ENCODE data around the gene PLCB1.

DNA sequence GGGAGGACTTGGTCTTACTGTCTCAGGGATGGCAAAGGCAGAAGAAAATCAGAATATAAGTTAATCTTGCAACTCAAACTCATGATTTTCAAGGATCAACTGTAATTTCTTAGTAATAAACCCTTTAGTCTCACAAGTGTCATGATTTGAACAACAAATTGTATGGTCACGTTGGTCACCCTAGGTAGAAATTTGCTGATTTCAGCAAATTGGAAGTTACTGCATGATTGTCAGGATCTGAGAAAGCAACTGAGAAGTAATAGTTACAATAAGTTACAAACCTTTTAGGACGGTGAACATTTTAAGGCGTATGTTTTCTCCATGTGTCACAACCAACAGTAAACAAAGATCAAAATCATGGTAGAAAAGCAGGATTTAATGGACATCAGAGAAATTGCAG is 375.2 kb downstream of the PLCB1 start:
- TF ChIP-seq POLR2A (IDR thresholded peaks at IDR 0.05; ENCODE audit: extremely low read depth, insufficient read length) (no peak), MYC (IDR thresholded peaks at IDR 0.05; ENCODE audit: low read depth, low read length) (no peak)
